Mesenchymal stem cell (in vitro differentiated cells and primary cell): ENCODE measurements around the gene HLA-DPA1.
"Not testable (repeated sequence)": the region's sequence is repeated elsewhere in the genome, so short reads cannot be mapped to it uniquely, and the experiment has no call there.

ENCODE experiments used
- DNase-seq: peaks from one replicate; pipeline ENCODE4 v3.0.0-alpha.2; 2013
- H2AFZ ChIP-seq: one replicate; pipeline ENCODE4 v1.6.1; 2013; ENCODE audit warnings: low read depth, mild to moderate bottlenecking, control low read depth, inconsistent platforms, low read length, moderate library complexity
- H2AK5ac ChIP-seq: 2 replicates; pipeline ENCODE4 v1.6.1; 2013; ENCODE audit warnings: low read length, moderate library complexity, mild to moderate bottlenecking, inconsistent platforms; ENCODE audit not compliant: severe bottlenecking
- H2BK120ac ChIP-seq: one replicate; pipeline ENCODE4 v1.6.1; 2013; ENCODE audit warnings: low read depth, mild to moderate bottlenecking, inconsistent platforms, low read length, moderate library complexity
- H2BK12ac ChIP-seq, 2 experiments: one replicate each; pipeline ENCODE4 v1.6.1; 2013; ENCODE audit warnings: inconsistent platforms in 2 of 2, low read length in 2 of 2, mild to moderate bottlenecking in 2 of 2, moderate library complexity in 2 of 2, control low read depth in 1 of 2
- H2BK15ac ChIP-seq: one replicate; pipeline ENCODE4 v1.6.1; 2013; ENCODE audit warnings: mild to moderate bottlenecking, low read depth, inconsistent platforms; ENCODE audit not compliant: poor library complexity, severe bottlenecking
- H2BK5ac ChIP-seq: 2 replicates; pipeline ENCODE4 v1.6.1; 2013; ENCODE audit warnings: low read depth, mild to moderate bottlenecking, low read length, control low read depth, inconsistent platforms; ENCODE audit not compliant: poor library complexity, severe bottlenecking
- H3K14ac ChIP-seq, 2 experiments: one replicate each; pipeline ENCODE4 v1.6.1; 2013; ENCODE audit warnings: inconsistent platforms in 2 of 2, low read length in 2 of 2, control low read depth in 1 of 2, mild to moderate bottlenecking in 1 of 2, moderate library complexity in 1 of 2
- H3K18ac ChIP-seq, 2 experiments: one replicate each; pipeline ENCODE4 v1.6.1; 2013; ENCODE audit warnings: inconsistent platforms in 2 of 2, low read length in 2 of 2, control low read depth in 1 of 2, low read depth in 1 of 2, mild to moderate bottlenecking in 1 of 2
- H3K23ac ChIP-seq, 2 experiments: one replicate each; pipeline ENCODE4 v1.6.1; 2013; ENCODE audit warnings: inconsistent platforms in 2 of 2, low read length in 2 of 2, mild to moderate bottlenecking in 2 of 2, moderate library complexity in 2 of 2, control low read depth in 1 of 2
- H3K27ac ChIP-seq: 2 replicates; pipeline ENCODE4 v1.5.1; 2013; ENCODE audit warnings: mild to moderate bottlenecking, moderate library complexity, low read length, control low read depth, inconsistent platforms; ENCODE audit not compliant: poor library complexity, severe bottlenecking
- H3K27me3 ChIP-seq, 2 experiments: 2 replicates each; pipeline versions ENCODE4 v1.6.1 to v1.7.0; 2013; ENCODE audit warnings: low read length in 2 of 2, mild to moderate bottlenecking in 2 of 2, moderate library complexity in 2 of 2, control low read depth in 1 of 2, inconsistent platforms in 1 of 2; ENCODE audit not compliant: control insufficient read depth in 1 of 2, insufficient read depth in 1 of 2
- H3K36me3 ChIP-seq, 2 experiments: 2 replicates each; pipeline versions ENCODE4 v1.6.1 to v1.7.0; 2013; ENCODE audit warnings: low read length in 2 of 2, control low read depth in 1 of 2, inconsistent platforms in 1 of 2, low read depth in 1 of 2, mild to moderate bottlenecking in 1 of 2; ENCODE audit not compliant: insufficient read depth in 2 of 2, control insufficient read depth in 1 of 2
- H3K4ac ChIP-seq, 2 experiments: one replicate each; pipeline ENCODE4 v1.6.1; 2013; ENCODE audit warnings: inconsistent platforms in 2 of 2, low read length in 2 of 2, mild to moderate bottlenecking in 2 of 2, moderate library complexity in 2 of 2, control low read depth in 1 of 2, low read depth in 1 of 2
- H3K4me1 ChIP-seq: 2 replicates; pipeline ENCODE4 v1.6.1; 2013; ENCODE audit warnings: low read depth, low read length, control low read depth; ENCODE audit not compliant: control insufficient read depth, insufficient read depth
- H3K4me2 ChIP-seq: 2 replicates; pipeline ENCODE4 v1.6.1; 2013; ENCODE audit warnings: low read length, mild to moderate bottlenecking, inconsistent platforms; ENCODE audit not compliant: poor library complexity, severe bottlenecking
- H3K4me3 ChIP-seq, 2 experiments: 2 replicates each; pipeline versions ENCODE4 v1.5.1 to v1.7.0; 2013; ENCODE audit warnings: low read length in 2 of 2, mild to moderate bottlenecking in 2 of 2, control low read depth in 1 of 2, low read depth in 1 of 2; ENCODE audit not compliant: insufficient read depth in 1 of 2
- H3K79me1 ChIP-seq: replicated peaks from 2 replicates; pipeline ENCODE4 v1.6.1; 2013; ENCODE audit warnings: mild to moderate bottlenecking, control low read depth, low read length, inconsistent platforms; ENCODE audit not compliant: poor library complexity, severe bottlenecking
- H3K9ac ChIP-seq: 2 replicates; pipeline ENCODE4 v1.7.0; 2013; ENCODE audit warnings: mild to moderate bottlenecking, low read length, moderate library complexity
- H3K9me3 ChIP-seq: 2 replicates; pipeline ENCODE4 v1.7.0; 2013; ENCODE audit warnings: mild to moderate bottlenecking, low read length; ENCODE audit not compliant: control insufficient read depth
- H4K8ac ChIP-seq: one replicate; pipeline ENCODE4 v1.6.1; 2013; ENCODE audit warnings: inconsistent platforms, mild to moderate bottlenecking, low read length, moderate library complexity
- H4K91ac ChIP-seq: one replicate; pipeline ENCODE4 v1.6.1; 2013; ENCODE audit warnings: mild to moderate bottlenecking, low read length, inconsistent platforms
- WGBS: methylation state at CpG from one replicate; pipeline ENCODE4 v1.1.7; 2013; ENCODE audit warnings: mixed read lengths; 5-methylcytosine and 5-hydroxymethylcytosine counted together

HLA-DPA1 gene

DNA sequence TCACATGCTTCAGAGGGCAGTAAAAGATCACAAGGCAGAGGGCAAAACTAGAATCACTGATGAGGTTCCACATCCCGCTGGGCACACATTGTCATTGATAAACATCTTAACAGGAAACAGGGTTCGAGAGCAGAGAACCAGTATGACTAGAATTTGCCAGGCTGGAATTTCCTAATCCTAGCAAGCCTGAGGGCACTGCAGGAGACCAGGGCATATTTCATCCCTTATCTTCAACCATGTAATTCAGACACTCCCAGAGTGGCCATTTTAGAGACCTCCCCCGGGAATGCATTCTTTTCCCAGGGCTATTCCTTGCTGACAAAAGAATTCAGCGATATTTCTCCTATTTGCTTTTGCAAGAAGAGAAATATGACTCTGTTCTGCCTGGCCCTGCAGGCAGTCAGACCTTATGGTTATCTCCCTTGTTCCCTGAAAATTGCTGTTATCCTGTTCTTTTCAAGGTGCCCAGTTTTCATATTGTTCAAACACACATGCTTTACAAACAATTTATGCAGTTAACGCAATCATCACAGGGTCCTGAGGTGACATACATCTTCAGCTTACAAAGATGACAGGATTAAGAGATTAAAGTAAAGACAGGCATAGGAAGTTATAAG is 27.8 kb upstream of the HLA-DPA1 start:
- not testable (repeated sequence) for H3K23ac ChIP-seq, H3K4ac ChIP-seq, H3K14ac ChIP-seq, H2BK15ac ChIP-seq, H3K36me3 ChIP-seq, H2BK5ac ChIP-seq, DNase-seq, H3K79me1 ChIP-seq, H2AK5ac ChIP-seq, H2AFZ ChIP-seq, H3K27ac ChIP-seq, H4K91ac ChIP-seq, H3K9ac ChIP-seq, H3K4me3 ChIP-seq, H3K18ac ChIP-seq, H2BK120ac ChIP-seq, H2BK12ac ChIP-seq, H3K4me1 ChIP-seq, H3K4me2 ChIP-seq, H4K8ac ChIP-seq
- Histone ChIP-seq H3K27me3 (peaks cover 25 to 32% of the 10 kb centered on the region in 2 experiments), H3K9me3 (peaks cover 36% of the 10 kb centered on the region)
- WGBS: 64% methylated on average over 5 of the region's 5 CpGs

DNA sequence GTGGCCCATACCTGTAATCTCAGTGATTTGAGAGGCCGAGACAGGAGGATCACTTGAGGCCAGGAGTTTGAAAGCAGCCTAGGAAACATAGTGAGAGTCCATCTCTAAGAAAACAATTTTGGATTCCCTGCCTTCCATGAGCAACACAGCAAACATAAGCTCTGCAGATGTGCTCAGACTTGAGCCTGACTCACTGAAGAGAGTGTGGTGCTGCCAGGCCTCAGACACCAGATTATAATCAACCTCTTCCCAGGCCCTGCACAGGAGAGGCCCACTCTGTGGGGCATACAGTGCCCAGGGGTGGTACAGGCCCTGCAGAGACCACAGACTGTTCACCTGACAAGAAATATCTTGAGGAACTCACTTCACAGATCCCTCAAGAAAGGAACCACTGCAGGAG is 22.2 kb upstream of the HLA-DPA1 start:
- no peak overlapping the region for H4K91ac ChIP-seq
- 82% methylated on average over 1 of the region's 1 CpG for WGBS
- H3K27me3 ChIP-seq: peaks cover 6 to 18% of the 10 kb centered on the region in 2 experiments
- H2BK120ac ChIP-seq: no peak overlapping the region
- no peak overlapping the region for H3K23ac ChIP-seq
- no peak overlapping the region for H3K14ac ChIP-seq
- no peaks in the 10 kb centered on the region for H3K36me3 ChIP-seq
- no peak overlapping the region for H2AK5ac ChIP-seq
- peak overlapping the region; percentile 7 for H3K9ac ChIP-seq
- no peak overlapping the region for H3K4ac ChIP-seq
- no peak overlapping the region for H3K4me3 ChIP-seq
- H3K27ac ChIP-seq: no peak overlapping the region
- H3K4me2 ChIP-seq: no peak overlapping the region
- H4K8ac ChIP-seq: no peak overlapping the region
- no peak for DNase-seq
- H2BK12ac ChIP-seq: no peak overlapping the region
- H3K4me1 ChIP-seq: no peaks in the 10 kb centered on the region
- no peak overlapping the region for H2BK15ac ChIP-seq
- no peak overlapping the region for H2BK5ac ChIP-seq
- peaks cover 12% of the 10 kb centered on the region for H3K9me3 ChIP-seq
- no peak overlapping the region for H3K18ac ChIP-seq
- H2AFZ ChIP-seq: no peak overlapping the region
- H3K79me1 ChIP-seq: no peaks in the 10 kb centered on the region

DNA sequence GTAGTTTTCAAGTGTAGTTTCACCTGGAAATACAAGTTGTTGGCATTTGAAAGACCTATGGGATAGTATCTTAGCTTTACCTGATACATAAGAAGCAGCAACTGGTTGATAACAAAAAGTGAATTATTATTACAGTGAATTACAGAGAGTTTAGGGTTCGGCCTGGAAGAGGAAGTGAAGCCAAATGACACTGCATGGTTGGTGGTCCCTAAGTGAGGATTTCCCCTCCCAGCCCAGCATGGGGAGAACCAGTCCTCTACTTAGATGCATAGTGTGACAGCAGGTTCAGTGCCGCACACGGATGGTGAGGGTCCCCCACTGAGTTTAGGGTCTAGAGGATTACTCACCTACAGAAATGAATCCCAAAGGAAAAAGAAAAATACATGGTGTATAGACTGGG is 20.4 kb upstream of the HLA-DPA1 start:
- 75% methylated on average over 1 of the region's 3 CpGs for WGBS
- H2BK15ac ChIP-seq: no peak overlapping the region
- no peak overlapping the region for H3K27ac ChIP-seq

DNA sequence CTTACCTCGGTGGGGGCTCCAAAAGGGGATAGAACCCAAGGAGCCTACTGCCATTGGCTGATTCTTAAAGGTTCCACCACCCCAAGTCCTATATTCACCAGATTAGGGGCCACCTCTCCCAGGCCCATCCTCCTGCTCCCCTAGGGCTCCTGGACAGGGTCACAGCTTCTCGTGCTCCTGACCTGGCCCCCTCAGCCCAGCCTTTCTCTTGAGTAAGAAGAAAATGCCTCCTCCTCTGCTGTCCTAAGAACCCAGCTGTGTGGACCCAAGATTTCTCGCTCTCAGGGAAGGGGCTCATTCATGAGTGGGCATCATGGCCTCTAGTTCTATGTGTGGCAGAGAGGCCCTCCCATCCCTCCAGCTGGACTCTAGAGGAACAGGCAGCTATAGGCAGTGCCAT is 18.9 kb upstream of the HLA-DPA1 start:
- no peak overlapping the region for H3K23ac ChIP-seq
- no peak overlapping the region for H3K4me2 ChIP-seq
- H3K14ac ChIP-seq: no peak overlapping the region
- H3K9me3 ChIP-seq: no peaks in the 10 kb centered on the region
- H3K4me1 ChIP-seq: no peaks in the 10 kb centered on the region
- WGBS: 89% methylated on average over 3 of the region's 3 CpGs
- H2AFZ ChIP-seq: no peak overlapping the region
- H3K18ac ChIP-seq: no peak overlapping the region
- peaks cover 0 to 8% of the 10 kb centered on the region in 2 experiments for H3K36me3 ChIP-seq
- no peak overlapping the region for H3K27ac ChIP-seq
- H2BK5ac ChIP-seq: no peak overlapping the region
- peaks cover 6 to 17% of the 10 kb centered on the region in 2 experiments for H3K27me3 ChIP-seq
- no peak overlapping the region for H4K91ac ChIP-seq
- no peak overlapping the region for H3K9ac ChIP-seq
- no peak overlapping the region for H2AK5ac ChIP-seq
- DNase-seq: no peak
- no peak overlapping the region for H2BK120ac ChIP-seq
- no peaks in the 10 kb centered on the region for H3K79me1 ChIP-seq
- no peak overlapping the region for H3K4ac ChIP-seq
- no peak overlapping the region for H3K4me3 ChIP-seq
- H2BK15ac ChIP-seq: no peak overlapping the region
- no peak overlapping the region for H4K8ac ChIP-seq
- no peak overlapping the region for H2BK12ac ChIP-seq

More for the DNA sequence above, 20.4 kb upstream of the HLA-DPA1 start:
- Histone ChIP-seq H3K27me3 (peaks cover 6 to 18% of the 10 kb centered on the region in 2 experiments), H2AK5ac (no peak overlapping the region), H3K9ac (no peak overlapping the region), H4K8ac (no peak overlapping the region), H2BK12ac (no peak overlapping the region), H2BK5ac (no peak overlapping the region), H3K18ac (no peak overlapping the region), H4K91ac (no peak overlapping the region), H3K4me2 (no peak overlapping the region), H3K79me1 (no peaks in the 10 kb centered on the region), H3K4me1 (no peaks in the 10 kb centered on the region), H3K9me3 (peaks cover 3% of the 10 kb centered on the region), H3K23ac (no peak overlapping the region), H2AFZ (no peak overlapping the region), H3K36me3 (no peaks in the 10 kb centered on the region), H3K4ac (no peak overlapping the region), H3K4me3 (no peak overlapping the region), H3K14ac (no peak overlapping the region), H2BK120ac (no peak overlapping the region)
- DNase-seq: no peak
